ENCODE results near the gene PCDHGA2. TPM values are rescaled to one million over a fixed set of nuclear protein-coding genes. Genes with fewer than 3 reads are reported as not detected.
"Not testable (repeated sequence)": the region's sequence is repeated elsewhere in the genome, so short reads cannot be mapped to it uniquely, and the experiment has no call there.

The PCDHGA2 gene
- total and polyA plus RNA-seq, 2 donors (not counting 1 experiment from before 2014, with no cell fraction given), result 4.5 to 5.8 TPM

- H3K4me2 ChIP-seq (ENCODE audit: extremely low read depth, insufficient read depth, low read length), result no peak within 1 kb of the TSS
Observed at GRCh38 chr5:141343242-141343952, 4.8 kb downstream of the PCDHGA2 start, which contains the start of gene PCDHGA3. TSS of gene PCDHGA3 (plus strand) at chr5:141343829. CDS start at chr5:141344034, 205 bp downstream.

DNA sequence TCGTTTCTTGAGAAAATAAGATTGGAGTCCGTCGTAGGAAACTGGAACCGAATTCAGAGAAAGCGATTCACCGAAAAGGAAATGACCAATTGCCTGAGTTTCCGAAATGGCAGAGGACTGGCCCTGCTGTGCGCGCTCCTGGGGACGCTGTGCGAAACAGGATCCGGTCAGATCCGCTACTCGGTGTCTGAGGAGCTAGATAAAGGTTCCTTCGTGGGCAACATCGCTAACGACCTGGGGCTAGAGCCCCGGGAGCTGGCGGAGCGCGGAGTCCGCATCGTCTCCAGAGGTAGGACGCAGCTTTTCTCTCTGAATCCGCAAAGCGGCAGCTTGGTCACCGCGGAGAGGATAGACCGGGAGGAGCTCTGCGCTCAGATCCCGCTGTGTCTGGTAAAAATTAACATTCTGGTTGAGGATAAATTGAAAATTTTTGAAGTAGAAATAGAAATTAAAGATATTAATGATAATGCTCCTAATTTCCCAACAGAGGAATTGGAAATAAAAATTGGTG lies 5.4 kb downstream of the PCDHGA2 start:
- no peak for DNase-seq (ENCODE audit: low read depth in 2 of 2)
- H3K9ac ChIP-seq (ENCODE audit: insufficient read depth, low read length), result no peak overlapping the region
- H3K79me2 ChIP-seq (ENCODE audit: control insufficient read depth, insufficient read depth, low read length), result no peaks in the 10 kb centered on the region
- peak overlapping the region in 2 of 4 experiments; percentile 44 to 54 for H3K4me3 ChIP-seq (replicated peaks in 1 of 4; ENCODE audit: control extremely low read depth in 1 of 4, insufficient read depth in 1 of 4, low read depth in 3 of 4, low read length in 4 of 4)
- H3K4me1 ChIP-seq (ENCODE audit: control insufficient read depth, extremely low read depth, insufficient read depth, low read length), result no peaks in the 10 kb centered on the region
- peaks cover 2% of the 10 kb centered on the region for H3K9me3 ChIP-seq (ENCODE audit: control insufficient read depth, insufficient read depth, low read depth, low read length)
- H3K4me2 ChIP-seq (ENCODE audit: extremely low read depth, insufficient read depth, low read length), result no peak overlapping the region
- H4K20me1 ChIP-seq (ENCODE audit: control insufficient read depth, extremely low read depth, insufficient read depth, low read length), result no peaks in the 10 kb centered on the region
- H3K36me3 ChIP-seq (ENCODE audit: control insufficient read depth, insufficient read depth, low read length), result no peaks in the 10 kb centered on the region
- TF ChIP-seq, protein P1, sequence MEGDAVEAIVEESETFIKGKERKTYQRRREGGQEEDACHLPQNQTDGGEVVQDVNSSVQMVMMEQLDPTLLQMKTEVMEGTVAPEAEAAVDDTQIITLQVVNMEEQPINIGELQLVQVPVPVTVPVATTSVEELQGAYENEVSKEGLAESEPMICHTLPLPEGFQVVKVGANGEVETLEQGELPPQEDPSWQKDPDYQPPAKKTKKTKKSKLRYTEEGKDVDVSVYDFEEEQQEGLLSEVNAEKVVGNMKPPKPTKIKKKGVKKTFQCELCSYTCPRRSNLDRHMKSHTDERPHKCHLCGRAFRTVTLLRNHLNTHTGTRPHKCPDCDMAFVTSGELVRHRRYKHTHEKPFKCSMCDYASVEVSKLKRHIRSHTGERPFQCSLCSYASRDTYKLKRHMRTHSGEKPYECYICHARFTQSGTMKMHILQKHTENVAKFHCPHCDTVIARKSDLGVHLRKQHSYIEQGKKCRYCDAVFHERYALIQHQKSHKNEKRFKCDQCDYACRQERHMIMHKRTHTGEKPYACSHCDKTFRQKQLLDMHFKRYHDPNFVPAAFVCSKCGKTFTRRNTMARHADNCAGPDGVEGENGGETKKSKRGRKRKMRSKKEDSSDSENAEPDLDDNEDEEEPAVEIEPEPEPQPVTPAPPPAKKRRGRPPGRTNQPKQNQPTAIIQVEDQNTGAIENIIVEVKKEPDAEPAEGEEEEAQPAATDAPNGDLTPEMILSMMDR (conservative IDR thresholded peaks at IDR 0.05 in 1 of 2, IDR thresholded peaks at IDR 0.05 in 1 of 2; ENCODE audit: low read depth in 1 of 2, low read length in 2 of 2), result no peak
- TF ChIP-seq EZH2 (IDR thresholded peaks at IDR 0.05; ENCODE audit: low read length, missing control alignments), result no peak
- peaks cover 11% of the 10 kb centered on the region for H3K27me3 ChIP-seq (ENCODE audit: control insufficient read depth, insufficient read depth, low read length)
- no peak overlapping the region for H3K27ac ChIP-seq (ENCODE audit: insufficient read depth, low read length)
- H2AFZ ChIP-seq (ENCODE audit: low read length), result no peak overlapping the region

More at GRCh38 chr5:141343242-141343952, 4.8 kb downstream of the PCDHGA2 start, which contains the start of gene PCDHGA3:
- H3K4me3 ChIP-seq (replicated peaks in 1 of 4; ENCODE audit: control extremely low read depth in 1 of 4, insufficient read depth in 1 of 4, low read depth in 3 of 4, low read length in 4 of 4), result peak within 1 kb of the TSS in 2 of 4 experiments; percentile 44 to 54
- no peak within 1 kb of the TSS for H3K9ac ChIP-seq (ENCODE audit: insufficient read depth, low read length)
- H3K36me3 ChIP-seq (ENCODE audit: control insufficient read depth, insufficient read depth, low read length), result no peaks in the 10 kb centered on the region
- no peak for TF ChIP-seq EZH2 (IDR thresholded peaks at IDR 0.05; ENCODE audit: low read length, missing control alignments)
- TF ChIP-seq, protein P1 (conservative IDR thresholded peaks at IDR 0.05 in 1 of 2, IDR thresholded peaks at IDR 0.05 in 1 of 2; ENCODE audit: low read depth in 1 of 2, low read length in 2 of 2), result peak; percentile 38 to 54
- H3K4me1 ChIP-seq (ENCODE audit: control insufficient read depth, extremely low read depth, insufficient read depth, low read length), result no peaks in the 10 kb centered on the region
- no peak within 1 kb of the TSS for H2AFZ ChIP-seq (ENCODE audit: low read length)
- peaks cover 11% of the 10 kb centered on the region for H3K27me3 ChIP-seq (ENCODE audit: control insufficient read depth, insufficient read depth, low read length)
- peaks cover 2% of the 10 kb centered on the region for H3K9me3 ChIP-seq (ENCODE audit: control insufficient read depth, insufficient read depth, low read depth, low read length)
- DNase-seq (ENCODE audit: low read depth in 2 of 2), result peak; percentile 65 to 73
- H3K27ac ChIP-seq (ENCODE audit: insufficient read depth, low read length), result no peak within 1 kb of the TSS
- H4K20me1 ChIP-seq (ENCODE audit: control insufficient read depth, extremely low read depth, insufficient read depth, low read length), result no peaks in the 10 kb centered on the region
- no peaks in the 10 kb centered on the region for H3K79me2 ChIP-seq (ENCODE audit: control insufficient read depth, insufficient read depth, low read length)

GRCh38 chr5:141345327-141345726 lies 6.8 kb downstream of the PCDHGA2 start:
- H3K27me3 ChIP-seq (ENCODE audit: control insufficient read depth, insufficient read depth, low read length), result peaks cover 7% of the 10 kb centered on the region
- no peak overlapping the region for H3K27ac ChIP-seq (ENCODE audit: insufficient read depth, low read length)
- H3K36me3 ChIP-seq (ENCODE audit: control insufficient read depth, insufficient read depth, low read length), result no peaks in the 10 kb centered on the region
- no peaks in the 10 kb centered on the region for H3K9me3 ChIP-seq (ENCODE audit: control insufficient read depth, insufficient read depth, low read depth, low read length)
- H3K4me3 ChIP-seq (replicated peaks in 1 of 4; ENCODE audit: control extremely low read depth in 1 of 4, insufficient read depth in 1 of 4, low read depth in 3 of 4, low read length in 4 of 4), result no peak overlapping the region
- no peaks in the 10 kb centered on the region for H4K20me1 ChIP-seq (ENCODE audit: control insufficient read depth, extremely low read depth, insufficient read depth, low read length)
- H2AFZ ChIP-seq (ENCODE audit: low read length), result no peak overlapping the region
- H3K9ac ChIP-seq (ENCODE audit: insufficient read depth, low read length), result no peak overlapping the region
- TF ChIP-seq, protein P1 (conservative IDR thresholded peaks at IDR 0.05 in 1 of 2, IDR thresholded peaks at IDR 0.05 in 1 of 2; ENCODE audit: low read depth in 1 of 2, low read length in 2 of 2), result no peak
- no peak for TF ChIP-seq EZH2 (IDR thresholded peaks at IDR 0.05; ENCODE audit: low read length, missing control alignments)
- no peak for DNase-seq (ENCODE audit: low read depth in 2 of 2)
- no peaks in the 10 kb centered on the region for H3K4me1 ChIP-seq (ENCODE audit: control insufficient read depth, extremely low read depth, insufficient read depth, low read length)
- H3K79me2 ChIP-seq (ENCODE audit: control insufficient read depth, insufficient read depth, low read length), result no peaks in the 10 kb centered on the region
- H3K4me2 ChIP-seq (ENCODE audit: extremely low read depth, insufficient read depth, low read length), result no peak overlapping the region

- H3K27me3 ChIP-seq (ENCODE audit: control insufficient read depth, insufficient read depth, low read length), result peaks cover 10% of the 10 kb centered on the region
- H3K9ac ChIP-seq (ENCODE audit: insufficient read depth, low read length); DNase-seq (ENCODE audit: low read depth in 2 of 2); H3K27ac ChIP-seq (ENCODE audit: insufficient read depth, low read length); H3K9me3 ChIP-seq (ENCODE audit: control insufficient read depth, insufficient read depth, low read depth, low read length); H3K4me3 ChIP-seq (replicated peaks in 1 of 4; ENCODE audit: control extremely low read depth in 1 of 4, insufficient read depth in 1 of 4, low read depth in 3 of 4, low read length in 4 of 4); H3K4me1 ChIP-seq (ENCODE audit: control insufficient read depth, extremely low read depth, insufficient read depth, low read length); H4K20me1 ChIP-seq (ENCODE audit: control insufficient read depth, extremely low read depth, insufficient read depth, low read length); H3K4me2 ChIP-seq (ENCODE audit: extremely low read depth, insufficient read depth, low read length); H2AFZ ChIP-seq (ENCODE audit: low read length); H3K79me2 ChIP-seq (ENCODE audit: control insufficient read depth, insufficient read depth, low read length); H3K36me3 ChIP-seq (ENCODE audit: control insufficient read depth, insufficient read depth, low read length): not testable (repeated sequence)
Observed at GRCh38 chr5:141346017-141346416, 7.5 kb downstream of the PCDHGA2 start.
